ENCODE results near the gene LRP1B.

DNA sequence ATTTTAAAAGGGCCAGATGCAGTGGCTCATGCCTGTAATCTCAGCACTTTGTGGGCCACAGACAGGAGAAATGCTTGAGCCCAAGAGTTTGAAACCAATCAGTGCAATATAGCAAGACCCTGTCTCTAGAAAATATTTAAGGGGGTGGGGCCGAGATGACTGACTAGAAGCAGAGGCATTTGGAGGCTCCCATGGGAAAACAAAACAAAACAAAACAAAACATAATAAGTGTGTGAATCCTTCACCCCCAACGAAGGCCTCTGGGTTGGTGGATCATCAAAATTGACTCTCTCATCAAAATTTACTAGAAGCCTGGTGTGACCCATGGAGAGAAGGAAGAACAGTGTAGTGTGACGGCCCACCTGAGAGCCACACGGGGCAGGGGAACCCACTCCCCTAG, 560.9 kb downstream of the LRP1B start:
- TF ChIP-seq, protein P1, sequence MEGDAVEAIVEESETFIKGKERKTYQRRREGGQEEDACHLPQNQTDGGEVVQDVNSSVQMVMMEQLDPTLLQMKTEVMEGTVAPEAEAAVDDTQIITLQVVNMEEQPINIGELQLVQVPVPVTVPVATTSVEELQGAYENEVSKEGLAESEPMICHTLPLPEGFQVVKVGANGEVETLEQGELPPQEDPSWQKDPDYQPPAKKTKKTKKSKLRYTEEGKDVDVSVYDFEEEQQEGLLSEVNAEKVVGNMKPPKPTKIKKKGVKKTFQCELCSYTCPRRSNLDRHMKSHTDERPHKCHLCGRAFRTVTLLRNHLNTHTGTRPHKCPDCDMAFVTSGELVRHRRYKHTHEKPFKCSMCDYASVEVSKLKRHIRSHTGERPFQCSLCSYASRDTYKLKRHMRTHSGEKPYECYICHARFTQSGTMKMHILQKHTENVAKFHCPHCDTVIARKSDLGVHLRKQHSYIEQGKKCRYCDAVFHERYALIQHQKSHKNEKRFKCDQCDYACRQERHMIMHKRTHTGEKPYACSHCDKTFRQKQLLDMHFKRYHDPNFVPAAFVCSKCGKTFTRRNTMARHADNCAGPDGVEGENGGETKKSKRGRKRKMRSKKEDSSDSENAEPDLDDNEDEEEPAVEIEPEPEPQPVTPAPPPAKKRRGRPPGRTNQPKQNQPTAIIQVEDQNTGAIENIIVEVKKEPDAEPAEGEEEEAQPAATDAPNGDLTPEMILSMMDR (IDR thresholded peaks at IDR 0.05) = no peak
- no peak for TF ChIP-seq POLR2A (IDR thresholded peaks at IDR 0.05)

Data from Peyer's patch (tissue), 4 donors.